PC-9 (cell line): ENCODE data around the gene PARM1.

Source experiments
- EZH2 ChIP-seq: fragments of 200-600 bp; sonication (generic); IDR thresholded peaks from 2 replicates; pipeline ENCODE4 v1.8.0; 2017; ENCODE audit warnings: antibody characterized with exemption, low read depth
- TF ChIP-seq, protein P1 (sequence below): fragments of 200-600 bp; sonication (generic); conservative IDR thresholded peaks from 2 replicates; pipeline ENCODE4 v1.6.1; 2017; ENCODE audit warnings: mixed run types, antibody characterized with exemption, mild to moderate bottlenecking, moderate library complexity

DNA sequence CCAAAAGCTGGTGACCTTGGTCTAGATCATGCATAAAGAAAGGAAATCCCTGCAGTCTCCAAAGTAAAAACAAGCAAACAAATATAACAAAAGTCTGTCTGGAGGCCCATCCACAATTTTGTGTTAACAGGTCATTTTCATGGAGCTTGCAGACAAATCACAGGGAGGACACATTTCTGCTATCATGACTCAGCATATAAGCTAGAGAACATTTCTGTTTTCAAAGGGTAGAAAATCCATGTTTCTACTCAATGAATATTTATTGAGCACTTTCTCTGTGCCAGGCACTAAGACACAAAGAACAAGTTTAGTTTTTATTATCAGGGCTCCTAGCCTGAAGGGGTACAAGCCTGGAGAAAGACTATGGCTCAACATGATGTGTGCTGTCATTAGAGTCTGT, 71.1 kb downstream of the PARM1 start:
- TF ChIP-seq, protein P1, sequence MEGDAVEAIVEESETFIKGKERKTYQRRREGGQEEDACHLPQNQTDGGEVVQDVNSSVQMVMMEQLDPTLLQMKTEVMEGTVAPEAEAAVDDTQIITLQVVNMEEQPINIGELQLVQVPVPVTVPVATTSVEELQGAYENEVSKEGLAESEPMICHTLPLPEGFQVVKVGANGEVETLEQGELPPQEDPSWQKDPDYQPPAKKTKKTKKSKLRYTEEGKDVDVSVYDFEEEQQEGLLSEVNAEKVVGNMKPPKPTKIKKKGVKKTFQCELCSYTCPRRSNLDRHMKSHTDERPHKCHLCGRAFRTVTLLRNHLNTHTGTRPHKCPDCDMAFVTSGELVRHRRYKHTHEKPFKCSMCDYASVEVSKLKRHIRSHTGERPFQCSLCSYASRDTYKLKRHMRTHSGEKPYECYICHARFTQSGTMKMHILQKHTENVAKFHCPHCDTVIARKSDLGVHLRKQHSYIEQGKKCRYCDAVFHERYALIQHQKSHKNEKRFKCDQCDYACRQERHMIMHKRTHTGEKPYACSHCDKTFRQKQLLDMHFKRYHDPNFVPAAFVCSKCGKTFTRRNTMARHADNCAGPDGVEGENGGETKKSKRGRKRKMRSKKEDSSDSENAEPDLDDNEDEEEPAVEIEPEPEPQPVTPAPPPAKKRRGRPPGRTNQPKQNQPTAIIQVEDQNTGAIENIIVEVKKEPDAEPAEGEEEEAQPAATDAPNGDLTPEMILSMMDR, result no peak
- no peak for TF ChIP-seq EZH2
